Testis (tissue), 2 donors: ENCODE measurements around the gene DYNLRB1.
"Not testable (repeated sequence)": the region's sequence is repeated elsewhere in the genome, so short reads cannot be mapped to it uniquely, and the experiment has no call there.

Experiments used
- CTCF ChIP-seq, 3 experiments: fragments of 450-650 bp in 2 of 3; fragments of 200-600 bp in 1 of 3; sonication (generic) in 1 of 3; IDR thresholded peaks; one replicate each; pipeline ENCODE4 v1.5.1; 2016 to 2019; ENCODE audit warnings: antibody characterized with exemption in 3 of 3, mild to moderate bottlenecking in 2 of 3, moderate library complexity in 1 of 3
- POLR2A ChIP-seq: fragments of 450-650 bp; IDR thresholded peaks from one replicate; pipeline ENCODE4 v1.6.1; 2017; ENCODE audit warnings: antibody characterized with exemption, mild to moderate bottlenecking, moderate library complexity

GRCh38 chr20:34497596-34497995 is 18.6 kb upstream of the DYNLRB1 start:
- TF ChIP-seq CTCF (IDR thresholded peaks at IDR 0.05); POLR2A: not testable (repeated sequence)
